K562 (cell line): ENCODE results near the gene PRKCE. TPM values are rescaled to one million over a fixed set of nuclear protein-coding genes. Genes with fewer than 3 reads are reported as not detected.
A peak's percentile ranks its signal among the peaks of the same experiment; 100 is the strongest.

ENCODE experiments used
- ATAC-seq: fragments of 200-7000 bp; cut with Tn5 transposase; 3 replicates; pipeline ENCODE4 v1.9.1; 2020; ENCODE audit warnings: moderate library complexity
- BruUV-seq: library from RNA; stranded (reverse); fragments of 400-500 nt; replicated peaks from 2 replicates; lab custom pipeline; 2021; lab: Mats Ljungman, UMichigan
- CTCF ChIA-PET: fragments of 300-600 bp; formaldehyde crosslinking; extraction: SDS; loops from one replicate; lab custom pipeline; 2021; ENCODE audit warnings: low intra/inter-chr PET ratio; lab: Yijun Ruan, JAX
- POLR2A ChIA-PET: fragments of 300-600, 350-650 bp; sonication (Branson Sonifier 250); formaldehyde crosslinking; extraction: SDS; loops from one replicate; lab custom pipeline; 2021; ENCODE audit warnings: antibody characterized with exemption, inconsistent platforms; lab: Yijun Ruan, JAX
- DNase-seq, 4 experiments: peaks; one replicate each; pipeline versions ENCODE4 v3.0.0 to v3.0.0-alpha.2; 2011 to 2018; ENCODE audit warnings: low spot score in 3 of 4, mixed read lengths in 3 of 4; ENCODE audit errors: extremely low read depth in 1 of 4
- FAIRE-seq: peaks from 2 replicates; lab custom pipeline; 2011; peaks lifted over from hg19 to GRCh38; lab: Jason Lieb, UNC
- H2AFZ ChIP-seq: 2 replicates; pipeline ENCODE4 v1.6.0; 2011; ENCODE audit warnings: low read depth, low read length, control low read depth, inconsistent platforms
- H3K27ac ChIP-seq: fragments of 200-600 bp; 3 replicates; pipeline ENCODE4 v1.8.0; 2011; ENCODE audit warnings: low read depth, mild to moderate bottlenecking, control low read depth, inconsistent platforms, low read length, moderate library complexity, mixed read lengths; ENCODE audit errors: extremely low read depth
- H3K27me3 ChIP-seq, 2 experiments: fragments of 300-600 bp in 1 of 2; 2 replicates in 1 of 2; 3 replicates in 1 of 2; pipeline versions ENCODE4 v1.6.0 to v1.8.0; 2011; ENCODE audit warnings: inconsistent platforms in 2 of 2, low read length in 2 of 2, mild to moderate bottlenecking in 1 of 2, mixed read lengths in 1 of 2, moderate library complexity in 1 of 2; ENCODE audit not compliant: control insufficient read depth in 2 of 2, insufficient read depth in 2 of 2
- H3K36me3 ChIP-seq: fragments of 300-600 bp; 3 replicates; pipeline ENCODE4 v1.8.0; 2011; ENCODE audit warnings: mild to moderate bottlenecking, low read length, inconsistent platforms; ENCODE audit not compliant: control insufficient read depth, insufficient read depth
- H3K4me1 ChIP-seq, 2 experiments: fragments of 200-600 bp in 1 of 2; replicated peaks in 1 of 2; 2 replicates in 1 of 2; 3 replicates in 1 of 2; pipeline versions ENCODE4 v1.5.1 to v1.8.0; 2011; ENCODE audit warnings: inconsistent platforms in 2 of 2, low read length in 2 of 2, mild to moderate bottlenecking in 1 of 2, mixed read lengths in 1 of 2, moderate library complexity in 1 of 2; ENCODE audit not compliant: control insufficient read depth in 2 of 2, insufficient read depth in 2 of 2
- H3K4me2 ChIP-seq: 2 replicates; pipeline ENCODE4 v1.6.1; 2011; ENCODE audit warnings: low read length, control low read depth, inconsistent platforms, mixed read lengths; ENCODE audit not compliant: insufficient read depth
- H3K4me3 ChIP-seq: fragments of 200-600 bp; sonication (generic), shearing (Covaris generic); 2 replicates; pipeline ENCODE4 v1.5.1; 2016; ENCODE audit warnings: control low read depth, inconsistent platforms
- H3K79me2 ChIP-seq: fragments of 200-600 bp; 3 replicates; pipeline ENCODE4 v1.8.0; 2011; ENCODE audit warnings: low read length, inconsistent platforms; ENCODE audit not compliant: control insufficient read depth, insufficient read depth
- H3K9ac ChIP-seq, 2 experiments: 2 replicates each; pipeline versions ENCODE4 v1.6.0 to v1.6.1; 2011; ENCODE audit warnings: low read depth in 2 of 2, low read length in 2 of 2, control low read depth in 1 of 2, inconsistent platforms in 1 of 2, mild to moderate bottlenecking in 1 of 2, mixed read lengths in 1 of 2; ENCODE audit not compliant: insufficient read depth in 1 of 2
- H3K9me1 ChIP-seq: one replicate; pipeline ENCODE4 v1.6.0; 2011; ENCODE audit warnings: inconsistent platforms, mild to moderate bottlenecking, low read length, moderate library complexity; ENCODE audit not compliant: control insufficient read depth, insufficient read depth
- H3K9me3 ChIP-seq: replicated peaks from 2 replicates; pipeline ENCODE4 v1.5.1; 2011; ENCODE audit warnings: low read depth, low read length, inconsistent platforms; ENCODE audit not compliant: control insufficient read depth, insufficient read depth
- H4K20me1 ChIP-seq: replicated peaks from 2 replicates; pipeline ENCODE4 v1.6.1; 2011; ENCODE audit warnings: low read length, inconsistent platforms, mixed read lengths; ENCODE audit not compliant: control insufficient read depth, insufficient read depth
- BHLHE40 ChIP-seq: IDR thresholded peaks from 2 replicates; pipeline ENCODE4 v1.6.1; 2011; ENCODE audit warnings: low read length, improper control_type of control experiment
- IFI16 ChIP-seq: fragments of 250-450 bp; sonication (Bioruptor Pico); IDR thresholded peaks from 2 replicates; pipeline ENCODE4 v2.1.2; 2022; ENCODE audit warnings: mild to moderate bottlenecking, inconsistent platforms
- ZNF134 ChIP-seq: fragments of 250-450 bp; sonication (Bioruptor Pico); conservative IDR thresholded peaks from 2 replicates; pipeline ENCODE4 v1.4.0; 2020
- WGBS: fragments of 100-300 bp; shearing (Covaris generic); methylation state at CpG from one replicate; pipeline ENCODE4 v1.1.6; 2016; ENCODE audit warnings: low coverage, mixed read lengths; ENCODE audit not compliant: insufficient coverage; ENCODE audit errors: missing lambda C conversion rate; 5-methylcytosine and 5-hydroxymethylcytosine counted together
- in situ Hi-C: fragments of 300-500 bp; cut with MboI; formaldehyde crosslinking; loops from 4 replicates; pipeline ENCODE4 v1.15.0; 2018; ENCODE audit warnings: inconsistent platforms, mixed read lengths
- intact Hi-C: fragments of 100-400 bp; cut with micrococcal nuclease; formaldehyde crosslinking; loops from 2 replicates; pipeline ENCODE4 v1.14.2; 2022
- polyA plus RNA-seq, 8 experiments: library from polyadenylated mRNA; depleted of rRNA in 4 of 8; stranded (reverse) in 5 of 8; unstranded in 3 of 8; fragments of >200 nt; fragmentation: Nextera tagmentation in 2 of 8; fragmentation: Illumina TruSeq in 1 of 8; extraction: Ambion mirVana in 2 of 8; extraction: Trizol in 1 of 8; gene quantifications; 2 replicates each; pipeline versions ENCODE4 v1.2.1 to v1.2.3, GENCODE V29; 2011 to 2014; ENCODE audit warnings: inconsistent platforms in 1 of 8, missing spikeins in 1 of 8
- total RNA-seq, 7 experiments: library from RNA; depleted of rRNA in 6 of 7; stranded (reverse); fragments of >200 nt in 6 of 7; fragmentation: Illumina TruSeq in 2 of 7; extraction: Trizol in 2 of 7; gene quantifications; 2 replicates each; pipeline versions ENCODE4 v1.2.1 to v1.2.3, GENCODE V29; 2011 to 2021; ENCODE audit warnings: low replicate concordance in 1 of 7

Gene PRKCE
- total and polyA plus RNA-seq, 9 of the 15 experiments (the other 6 are each of a cell fraction or from before 2014, with no cell fraction given) = 0.06 to 1.0 (median 0.22) TPM; not detected in 1

DNA sequence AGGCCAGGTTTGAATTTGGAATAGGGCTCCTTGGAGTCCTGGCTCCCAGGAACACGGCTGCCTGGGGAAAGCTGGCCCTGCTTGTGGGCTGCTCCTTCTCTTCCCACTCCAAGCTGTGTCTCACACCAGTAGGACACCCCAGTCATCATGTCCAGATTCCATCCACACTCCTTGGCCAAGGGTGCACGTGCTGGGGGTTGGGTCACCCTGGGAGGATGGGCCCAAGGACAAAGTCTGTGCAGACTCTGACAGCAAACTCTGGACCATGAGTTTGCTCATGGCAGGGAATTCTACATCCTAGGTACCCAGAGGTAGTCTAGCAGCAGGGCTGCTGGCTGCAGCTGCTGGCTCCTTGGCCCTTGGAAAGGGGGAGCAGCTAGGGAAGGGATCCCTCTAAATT is 543.4 kb downstream of the PRKCE start:
- Histone ChIP-seq H3K27me3 (no peaks in the 10 kb centered on the region), H3K9me3 (no peaks in the 10 kb centered on the region), H3K36me3 (no peaks in the 10 kb centered on the region), H2AFZ (no peak overlapping the region), H3K79me2 (no peaks in the 10 kb centered on the region), H4K20me1 (no peaks in the 10 kb centered on the region)
- POLR2A ChIA-PET = interaction anchor here (0.5 kb wide), 1 partner anchor 15 kb away, joined by 3 read pairs; no protein-coding TSS in a partner anchor
- FAIRE-seq = no peak
- 28% methylated on average over 2 of the region's 2 CpGs for WGBS
- intact Hi-C loops = no loop called here
- no TSS peak for BruUV-seq
- CTCF ChIA-PET = no interaction called here
- TF ChIP-seq ZNF134 (CRISPR knock-in tag) (no peak), BHLHE40 (peak; percentile 70)
- TF ChIP-seq, all 486 proteins: peak for 1
- H3K4me3 ChIP-seq = no peak overlapping the region
- no peak for DNase-seq
- no peaks in the 10 kb centered on the region for H3K9me1 ChIP-seq
- H3K27ac ChIP-seq = no peak overlapping the region
- H3K9ac ChIP-seq = no peak overlapping the region
- no peak for ATAC-seq
- no peak overlapping the region for H3K4me2 ChIP-seq
- H3K4me1 ChIP-seq = peaks cover 11 to 16% of the 10 kb centered on the region in 2 experiments; a peak in 3 of 5 replicates
- in situ Hi-C loops = no loop called here

DNA sequence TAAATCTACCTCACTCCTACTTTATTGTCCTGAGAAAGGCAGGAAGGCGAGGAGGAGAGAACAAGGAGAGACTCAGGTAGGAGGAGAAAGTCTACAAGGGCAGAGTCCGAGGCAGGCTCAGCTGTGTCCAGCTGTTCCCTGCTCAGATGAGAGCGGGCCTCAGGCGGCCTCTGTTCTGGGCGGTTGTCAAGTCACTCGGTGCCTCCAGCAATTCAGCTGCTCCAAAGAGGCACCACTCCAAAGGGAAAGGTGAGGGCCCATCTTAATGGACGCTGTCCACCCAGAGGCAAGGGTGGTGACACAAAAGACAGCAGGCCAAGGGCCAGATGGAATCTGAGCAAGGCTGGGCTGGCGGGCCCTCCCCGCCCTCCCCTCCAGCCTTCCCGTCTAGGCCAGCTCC is 544.3 kb downstream of the PRKCE start:
- CTCF ChIA-PET = no interaction called here
- no peaks in the 10 kb centered on the region for H3K27me3 ChIP-seq
- POLR2A ChIA-PET = no interaction called here
- DNase-seq (no peak), ATAC-seq (no peak)
- no peak overlapping the region for H3K4me3 ChIP-seq
- no peaks in the 10 kb centered on the region for H3K9me3 ChIP-seq
- H2AFZ ChIP-seq = no peak overlapping the region
- H3K36me3 ChIP-seq = no peaks in the 10 kb centered on the region
- no TSS peak for BruUV-seq
- in situ Hi-C loops (no loop called here), intact Hi-C loops (no loop called here)
- no peaks in the 10 kb centered on the region for H4K20me1 ChIP-seq
- no peaks in the 10 kb centered on the region for H3K9me1 ChIP-seq
- H3K9ac ChIP-seq = no peak overlapping the region
- no peak overlapping the region for H3K27ac ChIP-seq
- WGBS = 37% methylated on average over 9 of the region's 10 CpGs
- no peak for TF ChIP-seq IFI16
- TF ChIP-seq, all 486 proteins: peak for 0
- Histone ChIP-seq H3K4me2 (no peak overlapping the region), H3K79me2 (no peaks in the 10 kb centered on the region), H3K4me1 (peaks cover 11 to 16% of the 10 kb centered on the region in 2 experiments; a peak in 3 of 5 replicates)
- FAIRE-seq = no peak
